ENCODE measurements around the gene KCNJ12.

DNA sequence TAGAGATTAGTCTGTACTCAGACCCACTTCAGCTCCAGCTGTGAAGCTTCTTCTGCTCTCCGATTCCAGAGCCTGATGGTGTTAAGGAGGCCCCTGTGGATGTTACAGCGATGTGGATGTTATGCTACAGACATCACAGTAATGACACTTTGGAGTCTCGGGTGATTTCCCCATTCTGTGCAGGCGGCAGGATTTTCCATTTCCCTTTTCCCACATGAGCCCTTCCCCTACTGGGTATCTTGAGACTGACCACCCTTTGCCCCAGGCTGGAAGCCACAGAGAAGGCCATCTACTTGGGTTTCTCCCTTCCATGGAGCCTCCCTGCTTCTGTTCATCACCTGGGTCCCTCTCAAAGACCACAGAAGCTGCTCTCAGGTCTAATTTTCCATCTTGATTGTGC lies 78.3 kb downstream of the KCNJ12 start:
- TF ChIP-seq, protein P1, sequence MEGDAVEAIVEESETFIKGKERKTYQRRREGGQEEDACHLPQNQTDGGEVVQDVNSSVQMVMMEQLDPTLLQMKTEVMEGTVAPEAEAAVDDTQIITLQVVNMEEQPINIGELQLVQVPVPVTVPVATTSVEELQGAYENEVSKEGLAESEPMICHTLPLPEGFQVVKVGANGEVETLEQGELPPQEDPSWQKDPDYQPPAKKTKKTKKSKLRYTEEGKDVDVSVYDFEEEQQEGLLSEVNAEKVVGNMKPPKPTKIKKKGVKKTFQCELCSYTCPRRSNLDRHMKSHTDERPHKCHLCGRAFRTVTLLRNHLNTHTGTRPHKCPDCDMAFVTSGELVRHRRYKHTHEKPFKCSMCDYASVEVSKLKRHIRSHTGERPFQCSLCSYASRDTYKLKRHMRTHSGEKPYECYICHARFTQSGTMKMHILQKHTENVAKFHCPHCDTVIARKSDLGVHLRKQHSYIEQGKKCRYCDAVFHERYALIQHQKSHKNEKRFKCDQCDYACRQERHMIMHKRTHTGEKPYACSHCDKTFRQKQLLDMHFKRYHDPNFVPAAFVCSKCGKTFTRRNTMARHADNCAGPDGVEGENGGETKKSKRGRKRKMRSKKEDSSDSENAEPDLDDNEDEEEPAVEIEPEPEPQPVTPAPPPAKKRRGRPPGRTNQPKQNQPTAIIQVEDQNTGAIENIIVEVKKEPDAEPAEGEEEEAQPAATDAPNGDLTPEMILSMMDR (IDR thresholded peaks at IDR 0.05), result no peak
- TF ChIP-seq POLR2AphosphoS5 (IDR thresholded peaks at IDR 0.05; ENCODE audit: insufficient read depth in 1 of 2, low read depth in 1 of 2), result no peak
- no peak for TF ChIP-seq POLR2A (IDR thresholded peaks at IDR 0.05)
